Pancreas (tissue), 10 donors: ENCODE measurements around the gene HUS1B. TPM values are rescaled to one million over a fixed set of nuclear protein-coding genes. Genes with fewer than 3 reads are reported as not detected.
"Not testable (repeated sequence)": the region's sequence is repeated elsewhere in the genome, so short reads cannot be mapped to it uniquely, and the experiment has no call there.

Experiments used
- ATAC-seq, 4 donors: fragments of 200-7000 bp; cut with Tn5 transposase; one replicate each; pipeline versions ENCODE4 v1.8.0 to v1.9.1; 2020; ENCODE audit warnings: mild to moderate bottlenecking in 4 of 4, moderate library complexity in 4 of 4
- DNase-seq, 6 donors: peaks; one replicate each; pipeline ENCODE4 v3.0.0-alpha.2; 2020
- FAIRE-seq: peaks from 2 replicates; lab custom pipeline; 2012; peaks lifted over from hg19 to GRCh38; lab: Jason Lieb, UNC
- H3K27ac ChIP-seq, 4 donors: fragments of 200-600 bp; sonication (generic); 1 replicate in 3 of 4; 2 replicates in 1 of 4; pipeline versions ENCODE4 v1.5.0 to v1.8.0; 2020
- H3K27me3 ChIP-seq, 4 donors: fragments of 200-600 bp; one replicate each; pipeline ENCODE4 v1.8.0; 2021
- H3K36me3 ChIP-seq, 3 donors: fragments of 200-600 bp; sonication (generic) in 1 of 3; one replicate each; pipeline versions ENCODE4 v1.5.0 to v1.8.0; 2020 to 2021
- H3K4me1 ChIP-seq, 3 donors: fragments of 200-600 bp; one replicate each; pipeline ENCODE4 v1.8.0; 2021
- H3K4me3 ChIP-seq, 4 donors: fragments of 200-600 bp; sonication (generic) in 2 of 4; one replicate each; pipeline versions ENCODE4 v1.5.0 to v1.8.0; 2020 to 2021
- H3K9me3 ChIP-seq, 4 donors: fragments of 200-600 bp; one replicate each; pipeline ENCODE4 v1.8.0; 2021
- WGBS, 2 donors: extraction: QIAGEN DNeasy Blood & Tissue Kit; methylation state at CpG; one replicate each; pipeline ENCODE4 v1.1.7; 2013; 5-methylcytosine and 5-hydroxymethylcytosine counted together
- intact Hi-C, 3 donors: fragments of 100-400 bp; cut with DNase I; formaldehyde crosslinking; loops; one replicate each; pipeline versions ENCODE4 v1.11.1 to v1.14.2; 2022
- polyA plus RNA-seq, 2 donors: library from polyadenylated mRNA; stranded (reverse); fragments of 200-250 nt; gene quantifications; one replicate each; pipeline ENCODE4 v1.2.3, GENCODE V29; 2013
- total RNA-seq, 6 donors: library from RNA; stranded (reverse); fragmentation: NEBNext Ultra II Directional in 4 of 6; extraction: Animal tissue kit (Norgen Biotek cat#: 25700) in 4 of 6; gene quantifications; one replicate each; pipeline versions ENCODE4 v1.2.1 to v1.2.4, GENCODE V29; 2021 to 2023
- TF ChIP-seq, protein P1 (sequence below), 4 donors: fragments of 200-600 bp; sonication (generic) in 3 of 4; IDR thresholded peaks; one replicate each; pipeline versions ENCODE4 v1.5.0 to v1.8.0; 2021; ENCODE audit warnings: antibody characterized with exemption in 4 of 4
- donor health status: healthy with polysubstance abuse.
- donor health status: DM: no; HTN: no; CAD: no; lungs with moderate emphysema.
- donor health status: DM: no; HTN: no; CAD: no.
- donor health status: control.
- donor health status: control.
- donor health status: Bipolar disorder and iron deficiency.
- donor health status: DM: yes; HTN: yes; CAD: no.
- donor health status: DM: no; HTN: no; CAD: no.
- donor health status: DM: no; HTN: no; CAD: no.
- donor health status: DM: yes; HTN: yes; CAD: no.

Gene HUS1B
- total and polyA plus RNA-seq, 8 donors, result 0.12 to 0.81 (median 0.36) TPM; not detected in 2

DNA sequence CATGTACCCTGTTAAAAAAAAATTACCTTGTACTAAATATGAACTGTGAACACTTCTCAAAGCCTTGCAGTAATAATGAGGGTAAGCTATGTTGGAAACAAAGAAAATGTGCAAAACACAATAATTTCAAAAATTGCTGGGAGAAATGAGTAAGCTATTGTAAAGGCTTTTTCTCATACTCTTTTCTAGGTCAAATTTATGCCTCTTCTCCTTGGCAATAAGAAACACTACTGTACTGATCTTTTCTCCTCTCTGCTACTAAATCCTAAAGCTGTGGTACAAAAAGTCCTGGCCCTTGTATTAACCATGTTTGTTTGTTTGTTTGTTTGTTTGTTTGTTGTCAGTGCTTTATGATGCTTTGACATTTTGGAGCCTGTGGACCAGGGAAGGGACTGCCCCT is 17.5 kb upstream of the HUS1B start:
- Histone ChIP-seq H3K4me3 (no peak overlapping the region), H3K4me1 (no peaks in the 10 kb centered on the region), H3K9me3 (no peaks in the 10 kb centered on the region), H3K36me3 (no peaks in the 10 kb centered on the region), H3K27ac (no peak overlapping the region), H3K27me3 (no peaks in the 10 kb centered on the region)
- ATAC-seq (no peak), DNase-seq (no peak), FAIRE-seq (no peak)
- intact Hi-C loops, result no loop called here
- TF ChIP-seq, protein P1, sequence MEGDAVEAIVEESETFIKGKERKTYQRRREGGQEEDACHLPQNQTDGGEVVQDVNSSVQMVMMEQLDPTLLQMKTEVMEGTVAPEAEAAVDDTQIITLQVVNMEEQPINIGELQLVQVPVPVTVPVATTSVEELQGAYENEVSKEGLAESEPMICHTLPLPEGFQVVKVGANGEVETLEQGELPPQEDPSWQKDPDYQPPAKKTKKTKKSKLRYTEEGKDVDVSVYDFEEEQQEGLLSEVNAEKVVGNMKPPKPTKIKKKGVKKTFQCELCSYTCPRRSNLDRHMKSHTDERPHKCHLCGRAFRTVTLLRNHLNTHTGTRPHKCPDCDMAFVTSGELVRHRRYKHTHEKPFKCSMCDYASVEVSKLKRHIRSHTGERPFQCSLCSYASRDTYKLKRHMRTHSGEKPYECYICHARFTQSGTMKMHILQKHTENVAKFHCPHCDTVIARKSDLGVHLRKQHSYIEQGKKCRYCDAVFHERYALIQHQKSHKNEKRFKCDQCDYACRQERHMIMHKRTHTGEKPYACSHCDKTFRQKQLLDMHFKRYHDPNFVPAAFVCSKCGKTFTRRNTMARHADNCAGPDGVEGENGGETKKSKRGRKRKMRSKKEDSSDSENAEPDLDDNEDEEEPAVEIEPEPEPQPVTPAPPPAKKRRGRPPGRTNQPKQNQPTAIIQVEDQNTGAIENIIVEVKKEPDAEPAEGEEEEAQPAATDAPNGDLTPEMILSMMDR (IDR thresholded peaks at IDR 0.05), result no peak

DNA sequence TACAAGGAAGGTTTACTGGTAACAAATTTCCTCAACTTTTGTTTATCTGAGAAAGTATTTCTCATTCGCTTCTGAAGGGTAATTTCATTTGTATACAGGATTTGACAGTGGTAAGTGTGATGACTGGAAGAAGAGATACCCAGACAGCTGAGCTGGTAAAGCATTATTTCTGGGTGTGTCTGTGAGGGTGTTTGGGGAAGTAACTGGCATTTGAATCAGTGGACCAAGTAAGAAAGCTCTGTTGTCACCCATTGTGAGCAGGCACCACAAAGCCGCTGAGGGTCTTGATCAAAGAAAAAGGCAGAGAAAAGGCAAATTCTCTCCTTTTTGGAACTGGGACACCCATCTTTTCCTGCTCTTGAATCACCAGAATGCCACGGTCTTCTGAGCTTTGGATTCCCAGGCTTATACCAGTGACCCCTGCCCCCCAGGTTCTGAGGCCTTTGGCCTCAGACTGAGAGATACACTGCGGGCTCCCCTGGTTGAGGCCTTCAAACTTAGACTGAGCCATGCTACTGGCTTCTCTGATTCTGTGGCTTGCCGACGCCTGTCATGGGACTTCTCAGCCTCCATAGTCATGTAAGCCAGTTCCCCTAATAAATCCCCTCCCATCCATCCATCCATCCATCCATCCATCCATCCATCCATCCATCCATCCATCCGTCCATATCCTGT is 10.5 kb upstream of the HUS1B start:
- TF ChIP-seq, protein P1 (IDR thresholded peaks at IDR 0.05), result no peak
- no peak overlapping the region for H3K27ac ChIP-seq
- H3K27me3 ChIP-seq, result no peaks in the 10 kb centered on the region
- DNase-seq, result no peak
- no peaks in the 10 kb centered on the region for H3K36me3 ChIP-seq
- no peak for ATAC-seq
- intact Hi-C loops, result no loop called here
- H3K9me3 ChIP-seq, result no peaks in the 10 kb centered on the region
- no peaks in the 10 kb centered on the region for H3K4me1 ChIP-seq
- 94 to 97% methylated on average over 1 to 6 of the region's 7 CpGs for WGBS, 2 donors
- FAIRE-seq, result no peak
- no peak overlapping the region for H3K4me3 ChIP-seq

DNA sequence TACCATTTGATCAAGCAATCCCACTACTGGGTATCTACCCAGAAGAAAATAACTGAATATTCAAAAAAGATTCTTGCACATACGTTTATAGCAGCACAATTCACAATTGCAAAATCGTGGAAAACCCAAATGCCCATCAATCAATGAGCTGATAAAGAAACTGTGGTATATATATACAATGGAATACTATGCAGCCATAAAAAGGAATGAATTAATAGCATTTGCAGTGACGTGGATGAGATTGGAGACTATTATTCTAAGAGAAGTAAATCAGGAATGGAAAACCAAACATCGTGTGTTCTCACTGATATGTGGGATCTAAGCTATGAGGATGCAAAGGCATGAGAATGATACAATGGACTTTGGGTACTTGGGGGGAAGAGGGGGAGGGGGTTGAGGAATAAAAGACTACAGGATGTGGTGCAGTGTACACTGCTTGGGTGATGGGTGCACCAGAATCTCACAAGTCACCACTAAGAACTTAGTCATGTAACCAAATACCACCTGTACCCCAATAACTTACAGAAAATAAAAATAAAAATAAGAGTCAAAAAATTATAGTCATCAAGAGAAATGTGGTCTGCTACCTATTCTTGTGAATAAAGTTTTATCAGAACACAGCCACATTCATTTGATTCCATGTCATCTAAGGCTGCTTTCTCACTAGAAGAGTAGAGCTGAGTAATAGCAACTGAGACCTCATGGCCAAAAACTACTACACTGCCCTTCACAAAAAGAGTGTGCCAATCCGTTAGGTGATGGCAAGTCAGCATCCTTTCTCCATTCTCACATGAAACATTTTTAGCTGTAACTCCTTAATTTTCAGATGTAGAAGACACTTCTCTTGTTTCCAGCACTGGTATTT is 8.7 kb upstream of the HUS1B start:
- Histone ChIP-seq H3K36me3 (no peaks in the 10 kb centered on the region), H3K4me3 (no peak overlapping the region), H3K9me3 (no peaks in the 10 kb centered on the region), H3K27me3 (no peaks in the 10 kb centered on the region), H3K27ac (no peak overlapping the region), H3K4me1 (no peaks in the 10 kb centered on the region)
- intact Hi-C loops, result no loop called here
- WGBS, 2 donors, result 85 to 89% methylated on average over 5 of the region's 5 CpGs
- TF ChIP-seq, protein P1 (IDR thresholded peaks at IDR 0.05), result no peak
- DNase-seq, result no peak
- no peak for ATAC-seq
- FAIRE-seq, result no peak

DNA sequence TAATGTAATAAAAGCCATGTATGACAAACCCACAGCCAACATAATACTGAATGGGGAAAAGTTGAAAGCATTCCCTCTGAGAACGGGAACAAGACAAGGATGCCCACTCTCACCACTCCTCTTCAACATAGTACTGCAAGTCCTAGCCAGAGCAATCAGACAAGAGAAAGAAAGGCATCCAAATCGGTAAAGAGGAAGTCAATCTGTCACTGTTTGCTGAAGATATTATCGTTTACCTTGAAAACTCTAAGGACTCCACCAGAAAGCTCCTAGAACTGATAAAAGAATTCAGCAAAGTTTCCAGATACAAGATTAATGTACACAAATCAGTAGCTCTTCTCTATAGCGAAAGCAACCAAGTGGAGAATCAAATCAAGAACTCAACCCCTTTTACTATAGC is 6.9 kb upstream of the HUS1B start:
- FAIRE-seq, intact Hi-C loops: not testable (repeated sequence)

DNA sequence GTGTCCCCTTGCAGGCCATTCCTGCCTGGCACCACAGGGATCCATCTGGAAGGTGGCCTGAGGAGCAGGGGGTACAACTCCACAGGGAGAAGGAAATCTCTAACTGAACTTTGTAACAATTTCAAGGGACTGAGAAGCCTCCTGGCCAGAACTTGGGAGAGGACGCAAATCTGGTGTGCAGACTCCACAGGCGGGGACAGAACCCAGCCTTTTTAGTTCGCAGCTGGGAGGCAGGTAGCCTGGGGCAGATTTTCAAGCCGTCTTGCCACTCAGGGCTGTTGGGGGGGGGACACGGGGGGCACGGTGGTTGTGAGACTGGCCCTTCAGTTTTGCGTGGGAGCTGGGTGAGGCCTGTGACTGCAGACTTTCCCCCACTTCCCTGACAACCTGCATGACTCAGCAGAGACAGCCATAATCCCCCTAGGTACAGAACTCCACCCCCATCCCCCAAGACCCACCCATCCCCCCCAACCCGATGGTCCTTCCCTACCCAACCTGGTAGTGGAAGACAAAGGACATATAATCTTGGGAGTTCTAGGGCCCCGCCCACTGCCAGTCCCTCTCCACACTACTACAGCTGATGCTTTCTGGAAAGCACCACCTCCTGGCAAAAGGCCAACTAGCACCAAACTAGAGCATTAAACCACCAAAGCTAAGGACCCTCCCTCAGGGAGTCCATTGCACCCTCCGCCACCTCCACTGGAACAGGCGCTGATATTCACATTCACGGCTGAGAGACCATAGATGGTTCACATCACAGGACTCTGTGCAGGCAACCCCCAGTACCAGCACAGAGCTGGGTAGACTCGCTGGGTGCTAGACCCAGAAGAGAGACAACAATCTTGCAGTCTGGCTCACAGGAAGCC is 3.0 kb upstream of the HUS1B start:
- no peaks in the 10 kb centered on the region for H3K9me3 ChIP-seq
- no peaks in the 10 kb centered on the region for H3K27me3 ChIP-seq
- 83 to 95% methylated on average over 13 of the region's 13 CpGs for WGBS, 2 donors
- intact Hi-C loops, result no loop called here
- H3K4me3 ChIP-seq, result no peak overlapping the region
- no peak for DNase-seq
- no peak for ATAC-seq
- H3K36me3 ChIP-seq, result no peaks in the 10 kb centered on the region
- TF ChIP-seq, protein P1 (IDR thresholded peaks at IDR 0.05), result no peak
- no peaks in the 10 kb centered on the region for H3K4me1 ChIP-seq
- no peak overlapping the region for H3K27ac ChIP-seq
- no peak for FAIRE-seq

More for the DNA sequence above, 6.9 kb upstream of the HUS1B start:
- not testable (repeated sequence) for H3K4me1 ChIP-seq, H3K27me3 ChIP-seq, ATAC-seq, DNase-seq, H3K9me3 ChIP-seq, H3K36me3 ChIP-seq, H3K27ac ChIP-seq, H3K4me3 ChIP-seq
- 64 to 68% methylated on average over 4 of the region's 4 CpGs for WGBS, 2 donors
